ENCODE data around the gene CD96.
"Not testable (repeated sequence)": the region's sequence is repeated elsewhere in the genome, so short reads cannot be mapped to it uniquely, and the experiment has no call there.

Gene CD96

DNA sequence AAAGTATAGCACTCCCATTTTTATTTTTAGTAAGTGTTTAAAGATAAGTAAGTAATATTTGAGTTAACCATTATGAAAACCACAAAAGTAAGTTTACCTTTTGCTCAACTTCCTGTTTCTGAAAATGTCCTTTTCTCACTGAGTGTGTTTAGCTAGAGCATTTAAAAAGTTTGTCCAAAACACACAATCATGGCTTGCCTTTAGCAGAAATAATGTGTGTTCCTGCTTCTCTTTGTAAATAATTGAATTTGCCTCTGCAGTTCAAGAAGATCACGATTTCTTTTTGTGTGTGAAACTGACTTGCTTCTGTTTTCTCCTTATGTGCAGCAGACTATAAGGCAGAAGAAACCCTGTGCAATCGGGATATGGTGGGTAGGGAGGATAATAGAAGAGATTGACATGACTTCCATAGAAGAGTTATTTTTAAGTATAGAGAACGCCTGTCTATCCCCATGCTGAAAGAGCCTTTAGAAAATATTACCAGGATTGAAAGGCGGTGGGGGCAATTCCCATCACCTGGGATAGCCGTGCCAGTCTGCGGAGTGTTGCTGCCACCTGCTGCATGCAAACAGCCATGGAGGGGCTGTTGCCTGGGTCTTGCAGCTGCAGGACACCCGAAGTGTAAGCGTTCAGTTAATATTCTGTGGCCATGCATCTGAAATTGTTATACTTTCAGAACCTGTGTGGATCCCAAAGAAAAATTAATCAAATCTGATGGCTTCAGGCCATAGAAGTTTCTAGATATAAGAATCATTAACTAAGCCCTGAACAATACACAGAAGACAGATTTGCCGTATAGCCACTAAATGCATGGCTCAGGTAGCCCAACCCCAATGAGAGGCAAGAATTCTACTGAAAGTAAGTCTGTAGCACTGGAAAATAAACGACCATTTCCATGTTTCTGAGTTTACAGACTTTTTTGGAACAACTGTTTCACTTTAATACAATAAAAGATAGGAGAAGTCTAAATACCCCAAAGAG lies 2.4 kb upstream of the CD96 start:
- H3K36me3 Mint-ChIP-seq: no peaks in the 10 kb centered on the region
- DNase-seq (ENCODE audit: low spot score in 2 of 2): peak; percentile 15 to 31
- H3K27me3 Mint-ChIP-seq: no peaks in the 10 kb centered on the region
- H3K27ac Mint-ChIP-seq: no peak overlapping the region
- no peaks in the 10 kb centered on the region for H3K9me3 Mint-ChIP-seq
- H3K4me1 Mint-ChIP-seq: peaks cover 27% of the 10 kb centered on the region
- H3K4me3 Mint-ChIP-seq: peak overlapping the region; percentile 71
- peak; percentile 74 for ATAC-seq (ENCODE audit: low read depth)

DNA sequence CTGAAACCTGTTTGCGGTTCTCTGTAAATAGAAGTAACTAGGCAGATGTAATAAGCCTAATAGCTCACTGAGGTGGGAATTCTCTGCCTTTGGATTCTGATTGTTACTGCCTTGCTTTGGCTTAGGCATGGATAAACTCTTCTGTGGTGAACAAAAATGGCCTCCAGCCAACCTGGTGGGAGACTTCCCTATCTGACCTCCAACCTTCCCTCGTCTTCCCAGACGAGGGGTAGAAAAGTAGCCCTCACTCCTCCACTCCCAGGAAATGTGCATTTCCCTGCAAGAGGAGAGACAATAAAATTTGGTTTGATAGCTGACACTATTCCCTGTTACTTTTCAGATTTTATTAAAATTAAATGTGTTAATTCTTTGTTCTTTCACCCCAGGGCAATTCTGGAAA lies 606 bp upstream of the CD96 start:
- H3K27me3 Mint-ChIP-seq: no peaks in the 10 kb centered on the region
- H3K27ac Mint-ChIP-seq: no peak overlapping the region
- H3K4me3 Mint-ChIP-seq: no peak overlapping the region
- peaks cover 25% of the 10 kb centered on the region for H3K4me1 Mint-ChIP-seq
- no peak for DNase-seq (ENCODE audit: low spot score in 2 of 2)
- H3K36me3 Mint-ChIP-seq: no peaks in the 10 kb centered on the region
- no peak for ATAC-seq (ENCODE audit: low read depth)
- H3K9me3 Mint-ChIP-seq: no peaks in the 10 kb centered on the region

DNA sequence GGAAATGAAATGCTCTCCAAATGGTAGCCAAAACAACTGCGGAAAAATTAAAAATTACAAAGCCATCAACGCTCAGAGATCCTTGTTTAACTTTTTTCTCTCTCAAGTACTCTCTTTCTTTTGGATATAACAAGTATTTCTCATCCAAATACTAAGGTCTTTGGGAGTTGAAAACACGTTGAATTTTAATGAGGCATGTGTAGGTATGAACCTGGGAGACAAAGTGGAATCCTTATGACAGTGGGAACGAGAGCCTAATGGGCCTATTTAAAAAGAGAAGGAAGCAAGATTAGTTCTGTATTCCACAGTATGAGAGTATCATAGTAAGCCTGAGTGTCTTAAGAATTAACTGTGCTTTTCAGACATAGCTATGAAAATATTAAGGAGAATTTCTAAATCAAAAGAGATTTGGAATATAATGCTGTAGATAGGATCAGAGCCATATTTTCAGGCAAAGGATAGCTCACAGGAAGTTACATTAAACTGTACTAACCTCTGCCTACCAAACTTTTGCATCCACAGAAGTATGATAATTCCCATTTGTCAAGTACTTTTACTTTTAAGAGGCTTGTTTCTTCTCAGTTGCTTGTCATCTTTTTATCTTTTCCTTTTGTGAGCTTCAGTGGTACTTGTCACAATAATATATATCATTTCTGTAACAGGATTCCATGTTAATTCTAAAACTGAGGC lies 759 bp downstream of the CD96 start:
- no peaks in the 10 kb centered on the region for H3K9me3 Mint-ChIP-seq
- no peak for ATAC-seq (ENCODE audit: low read depth)
- H3K4me3 Mint-ChIP-seq: peak overlapping the region; percentile 77
- no peak for DNase-seq (ENCODE audit: low spot score in 2 of 2)
- H3K36me3 Mint-ChIP-seq: no peaks in the 10 kb centered on the region
- peaks cover 30% of the 10 kb centered on the region for H3K4me1 Mint-ChIP-seq
- H3K27me3 Mint-ChIP-seq: no peaks in the 10 kb centered on the region
- peak overlapping the region; percentile 90 for H3K27ac Mint-ChIP-seq

DNA sequence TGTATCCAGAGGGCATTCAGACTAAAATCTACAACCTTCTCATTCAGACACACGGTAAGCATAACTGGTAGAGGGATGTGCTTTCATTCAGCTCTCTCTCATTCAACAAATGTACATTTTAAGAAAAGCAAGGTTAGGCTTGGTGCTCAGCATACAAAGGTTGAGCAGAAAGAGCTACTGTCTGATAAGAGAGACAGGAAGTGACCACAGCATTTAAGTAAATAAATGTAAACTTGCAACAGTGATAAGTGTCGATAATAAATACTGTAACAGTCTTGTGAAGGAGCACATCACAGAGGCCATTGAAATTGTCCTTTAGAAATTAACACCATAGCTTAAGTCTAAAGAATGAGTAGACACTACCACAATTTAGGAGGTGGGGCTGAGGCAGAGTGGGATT lies 3.4 kb downstream of the CD96 start:
- H3K4me1 Mint-ChIP-seq: peaks cover 19% of the 10 kb centered on the region
- no peak for DNase-seq (ENCODE audit: low spot score in 2 of 2)
- H3K36me3 Mint-ChIP-seq: no peaks in the 10 kb centered on the region
- no peak overlapping the region for H3K4me3 Mint-ChIP-seq
- no peaks in the 10 kb centered on the region for H3K27me3 Mint-ChIP-seq
- no peak overlapping the region for H3K27ac Mint-ChIP-seq
- ATAC-seq (ENCODE audit: low read depth): no peak
- no peaks in the 10 kb centered on the region for H3K9me3 Mint-ChIP-seq

DNA sequence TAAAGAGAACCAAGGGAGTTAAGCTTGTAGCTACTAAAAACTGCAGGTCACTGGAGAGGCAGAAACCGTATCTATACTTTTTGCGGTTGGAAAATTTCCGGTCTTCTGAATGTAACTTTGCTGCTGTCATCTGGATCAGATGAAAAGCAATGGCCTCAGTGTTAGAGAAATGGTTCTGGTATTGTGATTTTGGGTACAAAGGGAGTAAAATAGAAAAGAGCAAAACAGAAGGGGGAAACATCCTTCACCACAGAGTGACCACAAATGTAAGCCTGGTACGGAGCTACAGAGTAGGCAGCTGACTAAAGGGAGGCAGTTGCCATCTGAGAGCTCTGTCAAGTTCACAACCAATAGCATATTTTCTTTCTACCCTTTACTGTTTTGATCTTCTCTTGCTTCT lies 5.6 kb downstream of the CD96 start:
- Mint-ChIP-seq H3K4me1 (peaks cover 13% of the 10 kb centered on the region), H3K36me3 (no peaks in the 10 kb centered on the region), H3K27me3 (no peaks in the 10 kb centered on the region), H3K27ac (no peak overlapping the region), H3K4me3 (peak overlapping the region; percentile 58), H3K9me3 (no peaks in the 10 kb centered on the region)
- ATAC-seq (ENCODE audit: low read depth) (peak; percentile 82), DNase-seq (ENCODE audit: low spot score in 2 of 2) (peak in 1 of 2 donors; percentile 2)

DNA sequence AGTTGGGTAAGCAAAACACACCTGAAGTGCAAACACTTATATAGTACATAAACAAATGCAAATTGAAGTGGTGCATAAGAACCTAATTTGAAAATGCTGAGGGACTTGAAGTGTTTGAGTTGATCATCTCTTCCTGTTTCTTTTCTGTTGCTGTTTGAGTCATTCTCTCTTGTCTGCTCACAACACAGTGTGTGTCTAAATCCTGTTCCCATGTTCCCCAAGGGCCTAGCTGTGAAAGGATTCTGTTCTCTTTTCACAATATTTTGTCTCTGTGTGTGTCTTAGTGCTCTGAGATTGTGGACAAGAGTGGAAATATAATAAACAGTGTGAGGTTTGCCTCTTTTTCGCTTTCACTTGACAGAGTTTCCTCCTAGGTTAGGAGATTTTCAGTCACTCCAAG lies 6.1 kb downstream of the CD96 start:
- DNase-seq (ENCODE audit: low spot score in 2 of 2) (no peak), ATAC-seq (ENCODE audit: low read depth) (peak; percentile 49)
- peaks cover 11% of the 10 kb centered on the region for H3K4me1 Mint-ChIP-seq
- no peaks in the 10 kb centered on the region for H3K27me3 Mint-ChIP-seq
- no peak overlapping the region for H3K27ac Mint-ChIP-seq
- no peaks in the 10 kb centered on the region for H3K36me3 Mint-ChIP-seq
- peak overlapping the region; percentile 58 for H3K4me3 Mint-ChIP-seq
- H3K9me3 Mint-ChIP-seq: no peaks in the 10 kb centered on the region

DNA sequence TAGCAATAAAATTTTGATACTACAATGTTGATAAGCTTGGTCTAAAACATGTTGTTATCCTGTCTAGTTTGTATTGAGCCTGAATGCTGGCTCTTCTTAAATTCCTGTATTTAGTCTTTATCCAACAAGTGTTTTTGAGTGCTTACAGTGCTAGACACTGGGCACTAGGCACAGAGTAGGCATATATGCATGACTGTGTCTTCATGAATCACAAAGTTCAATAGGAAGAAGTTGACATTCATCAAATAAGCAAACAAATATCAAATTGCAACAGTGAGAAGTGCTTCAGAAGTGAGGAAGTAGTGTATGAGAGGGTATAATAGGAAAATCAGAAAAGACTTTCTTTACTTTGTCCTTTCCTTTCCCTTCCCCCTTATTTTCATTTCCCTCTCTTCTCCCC lies 6.8 kb downstream of the CD96 start:
- Mint-ChIP-seq H3K27me3 (no peaks in the 10 kb centered on the region), H3K4me3 (peak overlapping the region; percentile 58), H3K36me3 (no peaks in the 10 kb centered on the region), H3K4me1 (peaks cover 8% of the 10 kb centered on the region), H3K27ac (no peak overlapping the region), H3K9me3 (no peaks in the 10 kb centered on the region)
- ATAC-seq (ENCODE audit: low read depth) (no peak), DNase-seq (ENCODE audit: low spot score in 2 of 2) (no peak)

DNA sequence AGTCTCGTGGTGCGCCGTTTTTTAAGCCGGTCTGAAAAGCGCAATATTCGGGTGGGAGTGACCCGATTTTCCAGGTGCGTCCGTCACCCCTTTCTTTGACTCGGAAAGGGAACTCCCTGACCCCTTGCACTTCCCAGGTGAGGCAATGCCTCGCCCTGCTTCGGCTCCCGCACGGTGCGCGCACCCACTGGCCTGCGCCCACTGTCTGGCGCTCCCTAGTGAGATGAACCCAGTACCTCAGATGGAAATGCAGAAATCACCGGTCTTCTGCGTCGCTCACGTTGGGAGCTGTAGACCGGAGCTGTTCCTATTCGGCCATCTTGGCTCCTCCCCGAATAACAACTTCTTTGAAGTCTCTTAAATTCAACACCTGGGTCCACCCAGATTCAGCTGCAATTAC lies 19.9 kb downstream of the CD96 start:
- not testable (repeated sequence) for ATAC-seq (ENCODE audit: low read depth); H3K36me3 Mint-ChIP-seq; H3K9me3 Mint-ChIP-seq; DNase-seq (ENCODE audit: low spot score in 2 of 2); H3K4me1 Mint-ChIP-seq; H3K27ac Mint-ChIP-seq; H3K27me3 Mint-ChIP-seq; H3K4me3 Mint-ChIP-seq

DNA sequence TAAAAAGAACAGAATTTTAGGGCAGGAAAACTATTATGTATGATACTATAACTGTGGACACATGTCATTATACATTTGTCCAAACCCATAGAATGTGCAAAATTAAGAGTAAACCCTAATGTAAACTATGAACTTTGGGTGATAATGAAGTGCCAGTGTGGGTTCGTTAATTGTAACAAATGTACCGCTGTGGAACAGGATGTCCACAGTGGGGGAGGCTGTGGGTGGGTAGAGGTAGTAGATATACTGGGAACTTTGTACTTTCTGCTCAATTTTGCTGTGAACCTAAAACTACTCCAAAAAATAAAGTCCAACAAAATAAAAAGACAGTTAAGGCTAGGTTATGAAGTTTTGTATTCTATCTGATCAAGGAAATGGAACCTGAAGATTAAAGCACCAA lies 24.8 kb downstream of the CD96 start:
- H3K27me3 Mint-ChIP-seq: peaks cover 2% of the 10 kb centered on the region
- no peak for DNase-seq (ENCODE audit: low spot score in 2 of 2)
- no peaks in the 10 kb centered on the region for H3K9me3 Mint-ChIP-seq
- no peak overlapping the region for H3K4me3 Mint-ChIP-seq
- H3K4me1 Mint-ChIP-seq: peaks cover 2% of the 10 kb centered on the region
- no peak for ATAC-seq (ENCODE audit: low read depth)
- H3K36me3 Mint-ChIP-seq: peaks cover 2% of the 10 kb centered on the region
- no peak overlapping the region for H3K27ac Mint-ChIP-seq

DNA sequence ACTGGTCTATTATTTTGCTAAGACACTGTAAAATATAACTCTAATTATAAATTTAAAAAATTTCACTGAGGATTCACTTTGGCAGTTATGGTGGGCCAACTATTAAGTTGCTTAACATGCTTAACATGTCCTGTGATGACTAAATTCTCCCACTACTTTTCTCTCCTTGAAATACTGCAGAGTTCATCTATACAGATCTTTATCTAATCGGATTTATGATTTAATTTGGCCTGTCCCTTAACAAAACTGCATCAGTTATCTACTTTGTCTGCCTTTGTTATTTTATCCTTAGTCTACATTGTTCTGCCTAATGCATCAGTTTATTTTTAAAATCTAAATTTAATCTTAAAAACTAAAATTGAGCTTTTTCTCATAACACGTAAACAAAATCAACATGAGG lies 26.4 kb downstream of the CD96 start:
- Mint-ChIP-seq H3K27me3 (peaks cover 2% of the 10 kb centered on the region), H3K4me1 (no peaks in the 10 kb centered on the region), H3K4me3 (no peak overlapping the region), H3K36me3 (peaks cover 2% of the 10 kb centered on the region), H3K9me3 (no peaks in the 10 kb centered on the region), H3K27ac (no peak overlapping the region)
- DNase-seq (ENCODE audit: low spot score in 2 of 2) (no peak), ATAC-seq (ENCODE audit: low read depth) (no peak)

DNA sequence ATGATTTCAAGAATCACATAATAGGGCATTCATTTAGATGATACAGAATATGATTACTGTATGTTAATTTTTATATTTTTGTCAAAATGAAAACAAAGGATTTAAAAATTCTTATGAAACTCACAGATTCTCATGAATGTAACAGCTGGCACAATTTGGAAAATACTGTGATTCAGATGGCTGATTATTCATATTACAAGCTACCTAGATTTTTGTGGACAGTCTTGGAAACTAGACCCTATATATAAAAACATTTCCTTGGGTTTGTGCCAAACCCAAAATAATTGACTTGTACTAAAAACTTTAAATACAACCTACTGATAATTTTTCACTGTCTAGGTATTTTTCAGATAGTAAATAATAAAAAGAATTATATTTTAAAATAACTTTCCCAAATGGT lies 26.9 kb downstream of the CD96 start:
- Mint-ChIP-seq H3K36me3 (peaks cover 2% of the 10 kb centered on the region), H3K27ac (no peak overlapping the region), H3K4me3 (no peak overlapping the region), H3K27me3 (peaks cover 2% of the 10 kb centered on the region), H3K9me3 (no peaks in the 10 kb centered on the region), H3K4me1 (no peaks in the 10 kb centered on the region)
- DNase-seq (ENCODE audit: low spot score in 2 of 2) (no peak), ATAC-seq (ENCODE audit: low read depth) (no peak)

DNA sequence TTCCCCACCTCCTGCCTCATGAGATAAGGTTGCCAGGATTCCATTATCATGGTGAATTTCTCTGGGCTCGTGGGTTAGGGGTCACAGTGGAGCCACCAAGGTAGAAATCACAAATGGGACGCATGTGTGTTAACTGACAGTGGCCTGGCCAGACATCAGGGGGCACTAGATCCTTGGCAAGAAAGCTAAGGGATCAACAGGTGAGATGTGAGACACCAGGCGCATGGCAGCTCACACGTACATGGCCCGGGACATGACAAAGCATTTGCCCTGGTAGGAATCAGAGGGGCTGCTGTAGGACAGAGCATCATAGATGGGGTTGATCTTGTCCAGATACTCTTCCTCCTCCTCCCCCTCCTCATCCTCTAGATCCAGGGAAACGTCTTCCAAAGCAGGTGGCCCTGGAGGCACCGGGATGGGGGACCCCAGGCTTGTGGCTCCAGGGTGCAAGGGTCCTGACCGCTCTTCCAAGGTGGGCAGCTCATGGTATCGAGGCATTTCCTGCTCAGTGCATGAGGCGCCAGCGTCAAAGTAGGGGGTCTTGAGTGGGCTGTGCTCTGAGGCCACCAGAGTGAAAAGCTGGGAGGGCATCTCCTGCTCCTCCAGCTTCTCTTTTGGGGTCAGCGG lies 28.5 kb downstream of the CD96 start:
- no peak for ATAC-seq (ENCODE audit: low read depth)
- Mint-ChIP-seq H3K9me3 (no peaks in the 10 kb centered on the region), H3K4me1 (no peaks in the 10 kb centered on the region)

DNA sequence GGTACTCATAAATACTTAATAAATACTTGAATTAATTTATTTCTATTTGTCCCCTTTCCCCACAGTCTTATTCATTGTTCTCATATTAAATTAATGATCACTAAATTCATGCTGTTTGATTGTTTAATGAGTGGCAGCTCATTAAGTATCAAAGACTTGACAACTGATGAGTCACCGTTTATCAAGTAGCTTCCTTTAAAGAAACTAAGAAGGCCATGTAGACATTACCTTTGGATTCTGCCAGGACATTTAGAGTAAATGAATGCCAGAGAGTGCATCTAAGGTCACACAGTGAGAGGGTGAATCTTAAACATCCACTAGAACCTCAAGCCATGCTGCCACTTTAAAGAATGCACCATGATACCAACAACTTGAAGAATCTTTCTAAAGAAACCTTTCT lies 29.3 kb downstream of the CD96 start:
- peaks cover 2% of the 10 kb centered on the region for H3K36me3 Mint-ChIP-seq
- H3K4me1 Mint-ChIP-seq: no peaks in the 10 kb centered on the region
- DNase-seq (ENCODE audit: low spot score in 2 of 2) (no peak), ATAC-seq (ENCODE audit: low read depth) (no peak)
- H3K9me3 Mint-ChIP-seq: no peaks in the 10 kb centered on the region
- no peak overlapping the region for H3K4me3 Mint-ChIP-seq
- H3K27me3 Mint-ChIP-seq: no peaks in the 10 kb centered on the region
- no peak overlapping the region for H3K27ac Mint-ChIP-seq

More for the DNA sequence above, 28.5 kb downstream of the CD96 start:
- peaks cover under 1% of the 10 kb centered on the region for H3K27me3 Mint-ChIP-seq
- no peak for DNase-seq (ENCODE audit: low spot score in 2 of 2)
- peaks cover 2% of the 10 kb centered on the region for H3K36me3 Mint-ChIP-seq
- no peak overlapping the region for H3K27ac Mint-ChIP-seq
- H3K4me3 Mint-ChIP-seq: no peak overlapping the region

DNA sequence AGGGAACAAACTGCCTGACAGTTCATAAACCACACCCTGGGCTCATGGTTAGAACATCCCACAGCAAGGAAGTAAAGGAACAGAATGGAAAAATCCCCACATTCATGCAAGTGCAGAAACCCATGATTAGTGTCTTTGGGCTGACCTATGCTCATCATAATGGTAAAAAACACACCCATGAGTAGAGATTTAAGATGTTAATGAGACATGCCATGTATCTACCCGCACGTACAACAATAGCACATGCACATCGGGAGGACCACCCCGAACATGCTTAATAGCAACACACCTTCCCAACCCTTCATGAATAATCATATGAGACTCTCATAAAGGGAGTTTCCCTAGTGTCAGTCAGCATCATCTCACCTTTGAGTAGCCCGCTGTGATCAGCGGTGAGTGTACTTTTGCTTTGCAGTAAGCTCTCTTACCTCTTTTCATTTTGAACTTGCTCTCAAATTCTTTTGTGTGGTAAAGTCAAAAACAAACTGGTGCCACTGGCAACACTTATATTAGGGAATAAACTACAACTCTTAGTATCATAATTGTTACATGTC lies 30.0 kb downstream of the CD96 start:
- no peaks in the 10 kb centered on the region for H3K27me3 Mint-ChIP-seq
- H3K4me3 Mint-ChIP-seq: no peak overlapping the region
- no peak for ATAC-seq (ENCODE audit: low read depth)
- H3K36me3 Mint-ChIP-seq: peaks cover 2% of the 10 kb centered on the region
- DNase-seq (ENCODE audit: low spot score in 2 of 2): no peak
- no peaks in the 10 kb centered on the region for H3K4me1 Mint-ChIP-seq
- H3K27ac Mint-ChIP-seq: no peak overlapping the region
- H3K9me3 Mint-ChIP-seq: no peaks in the 10 kb centered on the region

Measured in memory B cell (primary cell).